Tibial nerve (tissue), 3 donors: ENCODE measurements around the gene EFCAB12.

Source experiments
- CTCF ChIP-seq, 5 experiments: fragments of 200-600 bp in 3 of 5; fragments of 450-650 bp in 2 of 5; sonication (generic) in 3 of 5; IDR thresholded peaks; one replicate each; pipeline ENCODE4 v1.5.1; 2016 to 2019; ENCODE audit warnings: antibody characterized with exemption in 5 of 5, mild to moderate bottlenecking in 3 of 5, moderate library complexity in 2 of 5
- POLR2A ChIP-seq, 2 donors: fragments of 450-650 bp; IDR thresholded peaks; one replicate each; pipeline ENCODE4 v1.6.1; 2017; ENCODE audit warnings: antibody characterized with exemption in 2 of 2, mild to moderate bottlenecking in 2 of 2, moderate library complexity in 2 of 2

- TF ChIP-seq CTCF (IDR thresholded peaks at IDR 0.05) (no peak), POLR2A (IDR thresholded peaks at IDR 0.05) (no peak)
Observed at GRCh38 chr3:129352045-129352444, 76.4 kb downstream of the EFCAB12 start.
